ENCODE measurements around the gene APP. TPM values are rescaled to one million over a fixed set of nuclear protein-coding genes. Genes with fewer than 3 reads are reported as not detected.

APP gene
- total RNA-seq, 1 experiment from 2014 or later = 531 TPM

- CTCF ChIA-PET = no interaction called here
- TF ChIP-seq EZH2 (IDR thresholded peaks at IDR 0.05; ENCODE audit: borderline replicate concordance, low read depth, low read length, poor library complexity, severe bottlenecking) = no peak
- TF ChIP-seq CTCF (conservative IDR thresholded peaks at IDR 0.05; ENCODE audit: low read depth, low read length) = no peak
- H3K27ac ChIP-seq (ENCODE audit: low read depth, low read length, poor library complexity, severe bottlenecking) = no peak overlapping the region
- no peak overlapping the region for H3K4me3 ChIP-seq (ENCODE audit: low read depth, low read length, poor library complexity, severe bottlenecking)
- no TSS peak for BruUV-seq (replicated peaks)
- intact Hi-C loops (cut with micrococcal nuclease; ENCODE audit: unreplicated experiment) = loop anchor here (5.0 kb wide), 1 partner anchor 762 kb away; no protein-coding TSS in a partner anchor
- DNase-seq (ENCODE audit: low spot score) = no peak
- H3K36me3 ChIP-seq (ENCODE audit: insufficient read depth, low read length, poor library complexity, severe bottlenecking) = no peaks in the 10 kb centered on the region
- POLR2A ChIA-PET (ENCODE audit: low non-redundant PET) = no interaction called here
- peaks cover 27% of the 10 kb centered on the region for H3K4me1 ChIP-seq (ENCODE audit: insufficient read depth, low read length, poor library complexity, severe bottlenecking)
- H3K27me3 ChIP-seq (replicated peaks; ENCODE audit: insufficient read depth, low read depth, low read length, poor library complexity) = no peaks in the 10 kb centered on the region
- no peaks in the 10 kb centered on the region for H3K9me3 ChIP-seq (ENCODE audit: low read depth, low read length, poor library complexity, severe bottlenecking)
Observed at GRCh38 chr21:26080211-26080610, 90.4 kb downstream of the APP start.

- no peak for DNase-seq (ENCODE audit: low spot score)
- H3K27me3 ChIP-seq (replicated peaks; ENCODE audit: insufficient read depth, low read depth, low read length, poor library complexity) = no peaks in the 10 kb centered on the region
- no peaks in the 10 kb centered on the region for H3K9me3 ChIP-seq (ENCODE audit: low read depth, low read length, poor library complexity, severe bottlenecking)
- no TSS peak for BruUV-seq (replicated peaks)
- no peak overlapping the region for H3K4me3 ChIP-seq (ENCODE audit: low read depth, low read length, poor library complexity, severe bottlenecking)
- intact Hi-C loops (cut with micrococcal nuclease; ENCODE audit: unreplicated experiment) = loop anchor here (10.0 kb wide), 2 partner anchors 85 to 175 kb away; no protein-coding TSS in a partner anchor
- TF ChIP-seq EZH2 (IDR thresholded peaks at IDR 0.05; ENCODE audit: borderline replicate concordance, low read depth, low read length, poor library complexity, severe bottlenecking) (no peak), CTCF (conservative IDR thresholded peaks at IDR 0.05; ENCODE audit: low read depth, low read length) (no peak)
- peak overlapping the region; percentile 29 for H3K27ac ChIP-seq (ENCODE audit: low read depth, low read length, poor library complexity, severe bottlenecking)
- ChIA-PET CTCF (no interaction called here), POLR2A (ENCODE audit: low non-redundant PET) (no interaction called here)
- peaks cover 27% of the 10 kb centered on the region for H3K4me1 ChIP-seq (ENCODE audit: insufficient read depth, low read length, poor library complexity, severe bottlenecking)
- no peaks in the 10 kb centered on the region for H3K36me3 ChIP-seq (ENCODE audit: insufficient read depth, low read length, poor library complexity, severe bottlenecking)
Observed at GRCh38 chr21:26079366-26079765, 91.2 kb downstream of the APP start.

- CTCF ChIA-PET = no interaction called here
Observed at GRCh38 chr21:26077521-26077920, 93.0 kb downstream of the APP start.

More at GRCh38 chr21:26077521-26077920, 93.0 kb downstream of the APP start:
- Histone ChIP-seq H3K27me3 (replicated peaks; ENCODE audit: insufficient read depth, low read depth, low read length, poor library complexity) (no peaks in the 10 kb centered on the region), H3K9me3 (ENCODE audit: low read depth, low read length, poor library complexity, severe bottlenecking) (no peaks in the 10 kb centered on the region), H3K4me1 (ENCODE audit: insufficient read depth, low read length, poor library complexity, severe bottlenecking) (peaks cover 22% of the 10 kb centered on the region), H3K36me3 (ENCODE audit: insufficient read depth, low read length, poor library complexity, severe bottlenecking) (no peaks in the 10 kb centered on the region), H3K4me3 (ENCODE audit: low read depth, low read length, poor library complexity, severe bottlenecking) (no peak overlapping the region), H3K27ac (ENCODE audit: low read depth, low read length, poor library complexity, severe bottlenecking) (no peak overlapping the region)
- BruUV-seq (replicated peaks) = no TSS peak
- TF ChIP-seq EZH2 (IDR thresholded peaks at IDR 0.05; ENCODE audit: borderline replicate concordance, low read depth, low read length, poor library complexity, severe bottlenecking) = no peak
- TF ChIP-seq CTCF (conservative IDR thresholded peaks at IDR 0.05; ENCODE audit: low read depth, low read length) = no peak
- POLR2A ChIA-PET (ENCODE audit: low non-redundant PET) = no interaction called here
- DNase-seq (ENCODE audit: low spot score) = no peak
- intact Hi-C loops (cut with micrococcal nuclease; ENCODE audit: unreplicated experiment) = loop anchor here (10.0 kb wide), 2 partner anchors 87 to 173 kb away; no protein-coding TSS in a partner anchor

Measured in A673 (cell line).